Ureter (tissue), 1 donor: ENCODE measurements around the gene HCRT. TPM values are rescaled to one million over a fixed set of nuclear protein-coding genes. Genes with fewer than 3 reads are reported as not detected.
"Not testable (repeated sequence)": the region's sequence is repeated elsewhere in the genome, so short reads cannot be mapped to it uniquely, and the experiment has no call there.

Experiments
- DNase-seq: peaks from one replicate; pipeline ENCODE4 v3.0.0-alpha.2; 2020; ENCODE audit warnings: low spot score
- total RNA-seq: library from RNA; stranded (reverse); gene quantifications from one replicate; pipeline ENCODE4 v1.2.4, GENCODE V29; 2023
- donor health status: DM: yes; HTN: yes; CAD: no.

Gene HCRT
- total RNA-seq, 1 donor from 2014 or later, result not detected

DNA sequence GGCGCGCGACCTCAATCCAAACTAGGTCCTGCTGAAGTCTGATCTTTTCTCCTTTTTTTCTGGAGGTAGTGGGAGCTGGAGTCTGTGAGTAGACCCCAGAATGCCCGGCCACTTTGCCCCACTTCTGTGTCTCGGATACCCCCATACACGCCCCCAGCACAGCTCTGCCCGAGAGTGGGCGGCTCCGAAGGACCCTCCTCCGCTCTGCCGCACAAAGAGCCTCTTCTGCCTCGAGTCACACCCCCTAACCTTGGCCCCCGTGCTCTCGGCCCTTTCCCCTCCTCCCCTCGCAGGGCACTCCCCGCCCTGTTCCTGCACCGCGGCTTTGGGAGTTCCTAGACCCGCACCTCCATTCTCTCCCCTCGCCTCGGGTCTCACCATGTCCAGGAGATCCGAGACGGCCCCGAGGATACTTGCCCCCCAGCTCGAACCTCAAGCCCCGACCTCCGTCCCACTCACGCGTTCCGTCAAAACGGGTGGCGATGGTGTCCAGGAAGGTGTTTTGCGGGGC is 4.8 kb downstream of the HCRT start:
- DNase-seq, result no peak

- no peak for DNase-seq
Measured at GRCh38 chr17:42179911-42180410, 5.3 kb downstream of the HCRT start.

GRCh38 chr17:42179335-42179734 is 5.9 kb downstream of the HCRT start:
- DNase-seq, result no peak

GRCh38 chr17:42178817-42179216 is 6.4 kb downstream of the HCRT start:
- no peak for DNase-seq

DNA sequence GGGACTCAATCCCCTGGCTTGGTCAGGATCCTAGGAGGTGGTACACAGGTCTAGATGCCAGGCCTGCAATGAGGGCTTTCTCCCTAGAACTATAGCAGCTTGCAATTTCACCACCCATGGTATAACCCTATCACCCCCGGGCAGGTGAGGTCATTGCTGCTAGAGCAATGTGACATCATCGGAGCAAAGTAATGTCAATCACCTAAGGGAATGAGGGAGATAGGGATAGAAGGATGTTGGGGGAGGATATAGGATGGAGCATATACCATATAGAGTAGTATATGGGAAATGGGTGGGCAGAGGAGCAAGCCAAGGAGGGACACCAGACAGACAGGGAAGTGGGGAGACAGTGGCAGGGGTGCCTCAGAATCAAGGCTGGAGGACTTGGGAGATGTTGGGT is 7.6 kb downstream of the HCRT start:
- DNase-seq, result no peak

GRCh38 chr17:42174126-42174783 is 11.0 kb downstream of the HCRT start:
- no peak for DNase-seq

GRCh38 chr17:42171831-42172230 is 13.4 kb downstream of the HCRT start:
- no peak for DNase-seq

GRCh38 chr17:42169351-42169750 is 15.9 kb downstream of the HCRT start:
- no peak for DNase-seq

- DNase-seq, result no peak
Measured at GRCh38 chr17:42167807-42168206, 17.4 kb downstream of the HCRT start.

DNA sequence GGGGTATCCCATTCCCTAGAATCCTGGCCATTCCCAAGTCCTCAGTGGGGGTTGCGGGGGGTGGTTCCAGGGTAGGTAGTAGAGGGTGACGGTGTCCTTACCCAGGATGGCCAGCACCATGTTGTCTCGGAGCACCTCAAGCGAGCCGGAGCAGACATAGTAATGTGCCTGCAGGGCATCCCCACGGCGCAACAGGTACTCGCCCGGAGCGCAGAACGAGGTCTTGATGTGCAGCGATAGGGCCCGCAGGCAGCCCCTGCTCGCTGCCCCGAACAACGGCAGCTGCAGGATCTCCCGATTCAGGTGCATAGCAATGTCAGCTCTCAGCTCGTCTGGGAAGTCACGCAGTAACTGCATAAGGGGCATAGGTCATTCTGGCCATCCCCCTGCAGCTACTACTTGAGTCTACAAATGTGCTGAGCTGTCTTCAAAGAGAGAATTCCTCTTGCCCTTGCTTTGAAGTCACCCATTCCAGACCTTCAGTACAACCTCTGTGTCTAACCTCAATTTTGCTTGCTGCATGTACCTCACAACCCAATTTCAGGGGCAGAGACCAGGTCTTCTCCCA is 19.0 kb downstream of the HCRT start:
- no peak for DNase-seq

DNA sequence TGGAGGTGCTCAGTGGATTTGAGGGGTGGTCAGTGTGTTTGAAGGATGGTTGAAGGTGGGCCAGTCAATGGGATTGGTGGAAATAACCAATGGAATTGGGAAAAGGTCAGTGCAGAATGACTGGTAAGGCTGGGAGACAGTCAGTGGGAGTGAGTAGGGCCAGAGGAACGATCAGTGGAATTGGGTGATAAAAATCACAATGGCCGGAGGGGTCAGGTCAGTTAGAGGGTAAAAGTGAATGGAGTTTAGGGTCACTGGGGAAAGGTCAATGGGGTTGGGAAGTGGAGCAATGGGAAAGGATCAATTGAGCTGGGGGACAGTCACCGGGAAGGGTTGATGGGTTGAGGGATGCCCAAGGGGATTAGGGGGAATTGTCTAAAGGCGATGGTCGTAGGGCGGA is 19.5 kb downstream of the HCRT start:
- DNase-seq, result no peak

DNA sequence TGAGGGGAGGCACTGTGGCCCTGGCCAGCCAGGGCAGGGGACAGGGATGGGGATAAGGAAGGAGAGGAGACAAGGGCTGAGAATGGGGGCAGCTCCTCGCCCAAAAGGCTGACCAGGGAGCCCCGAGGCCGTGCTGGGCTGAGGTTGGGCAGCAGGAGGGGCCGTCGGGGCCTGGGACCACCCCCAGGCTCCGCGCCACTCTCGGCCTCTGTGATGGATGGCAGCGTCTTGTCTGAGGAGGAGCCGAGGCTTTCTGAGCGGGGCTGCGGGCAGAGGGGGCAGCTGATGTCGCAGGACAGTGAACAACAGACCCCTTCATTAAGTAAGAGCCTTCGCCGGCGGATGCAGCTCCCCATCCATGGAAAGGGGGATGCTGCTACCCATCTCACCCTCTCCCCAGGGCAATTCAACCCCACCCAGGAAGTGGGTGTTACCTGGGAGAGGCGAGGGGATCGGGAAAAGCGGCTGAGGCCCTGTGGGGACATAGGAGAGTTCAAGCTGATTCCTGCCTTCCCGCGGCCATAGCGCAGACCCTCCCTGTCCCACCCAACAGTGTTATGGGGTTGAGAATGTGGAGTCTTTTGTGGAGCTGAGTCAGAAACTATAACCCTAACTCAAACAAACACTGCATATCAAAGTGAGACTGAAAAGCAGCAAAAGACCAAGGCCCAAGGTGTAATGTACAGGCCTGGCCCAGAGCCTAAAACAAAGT is 21.4 kb downstream of the HCRT start:
- no peak for DNase-seq

DNA sequence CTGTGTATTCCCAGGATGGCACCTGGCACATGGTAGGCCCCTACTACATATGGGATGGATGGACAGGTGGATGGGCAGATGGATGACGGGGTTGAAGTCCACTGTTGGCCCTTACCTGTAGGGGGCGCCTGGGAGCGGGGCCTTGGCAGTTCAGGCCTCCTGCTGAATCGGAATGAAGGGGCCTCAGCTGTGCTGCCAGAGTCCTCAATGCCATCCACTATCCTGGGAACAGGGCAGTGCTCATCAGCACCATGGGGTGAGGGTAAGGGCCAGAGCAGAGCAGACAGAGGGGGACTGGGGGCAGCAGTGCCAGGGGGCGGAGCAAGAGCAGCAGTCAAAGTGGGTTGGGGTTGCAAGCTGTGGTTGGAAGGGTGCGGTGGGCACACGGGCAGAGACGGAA is 22.1 kb downstream of the HCRT start:
- no peak for DNase-seq

DNA sequence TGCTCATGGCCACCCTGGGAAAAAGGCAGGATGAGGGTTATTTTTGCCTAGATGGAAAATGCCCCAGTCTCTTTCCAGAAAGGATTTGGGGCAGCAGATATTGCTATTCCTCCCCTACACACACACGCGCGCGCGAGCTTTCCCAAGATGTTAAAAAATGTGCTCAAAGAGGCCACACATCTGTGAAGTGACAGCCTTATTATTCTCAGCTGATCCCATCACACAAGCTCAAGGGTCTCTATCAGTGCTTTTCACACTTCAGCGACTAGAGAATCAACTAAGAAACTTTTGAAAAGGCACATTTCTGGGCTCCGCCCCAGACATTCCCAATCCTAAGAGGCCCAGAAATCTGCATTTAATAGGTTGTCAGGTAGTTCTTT is 24.7 kb downstream of the HCRT start:
- DNase-seq, result no peak

DNA sequence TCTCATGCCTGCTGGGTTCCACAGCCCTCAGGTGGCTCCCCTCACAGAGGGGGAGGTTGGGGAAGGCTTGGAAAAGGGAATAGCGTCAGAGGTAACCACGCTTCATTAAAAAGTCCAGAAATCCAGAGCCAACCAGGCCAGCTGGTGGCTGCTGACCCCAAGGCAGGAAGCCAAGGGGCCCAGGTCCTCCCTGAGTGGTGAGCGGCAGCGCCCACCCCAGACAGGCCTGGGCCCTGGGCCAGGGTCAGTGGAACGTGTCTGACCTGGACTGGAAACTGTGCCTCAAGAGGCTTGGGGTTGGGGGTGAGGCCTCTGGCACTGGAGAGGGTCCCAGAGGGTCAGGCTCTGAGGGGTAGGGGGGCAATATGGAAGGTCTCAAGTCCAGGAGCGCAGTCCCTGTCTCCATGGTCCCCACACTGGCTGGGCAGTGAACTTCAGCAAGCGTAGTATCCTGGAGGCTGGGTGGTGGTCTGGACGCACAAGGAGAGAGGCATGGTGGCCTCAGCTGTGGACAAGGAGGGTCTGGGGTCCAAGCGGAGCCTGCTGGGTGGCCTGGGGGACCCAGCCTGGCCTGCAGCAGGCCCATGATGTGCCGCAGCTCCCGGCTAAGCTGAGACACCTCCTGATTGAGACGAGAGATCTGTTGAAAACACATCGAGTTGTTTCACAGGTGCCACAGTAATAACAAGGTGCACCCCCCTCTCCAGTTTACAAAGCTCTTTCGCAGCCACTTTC is 25.3 kb downstream of the HCRT start:
- DNase-seq, result no peak

- no peak for DNase-seq
Measured at GRCh38 chr17:42155614-42156045, 29.6 kb downstream of the HCRT start.

DNA sequence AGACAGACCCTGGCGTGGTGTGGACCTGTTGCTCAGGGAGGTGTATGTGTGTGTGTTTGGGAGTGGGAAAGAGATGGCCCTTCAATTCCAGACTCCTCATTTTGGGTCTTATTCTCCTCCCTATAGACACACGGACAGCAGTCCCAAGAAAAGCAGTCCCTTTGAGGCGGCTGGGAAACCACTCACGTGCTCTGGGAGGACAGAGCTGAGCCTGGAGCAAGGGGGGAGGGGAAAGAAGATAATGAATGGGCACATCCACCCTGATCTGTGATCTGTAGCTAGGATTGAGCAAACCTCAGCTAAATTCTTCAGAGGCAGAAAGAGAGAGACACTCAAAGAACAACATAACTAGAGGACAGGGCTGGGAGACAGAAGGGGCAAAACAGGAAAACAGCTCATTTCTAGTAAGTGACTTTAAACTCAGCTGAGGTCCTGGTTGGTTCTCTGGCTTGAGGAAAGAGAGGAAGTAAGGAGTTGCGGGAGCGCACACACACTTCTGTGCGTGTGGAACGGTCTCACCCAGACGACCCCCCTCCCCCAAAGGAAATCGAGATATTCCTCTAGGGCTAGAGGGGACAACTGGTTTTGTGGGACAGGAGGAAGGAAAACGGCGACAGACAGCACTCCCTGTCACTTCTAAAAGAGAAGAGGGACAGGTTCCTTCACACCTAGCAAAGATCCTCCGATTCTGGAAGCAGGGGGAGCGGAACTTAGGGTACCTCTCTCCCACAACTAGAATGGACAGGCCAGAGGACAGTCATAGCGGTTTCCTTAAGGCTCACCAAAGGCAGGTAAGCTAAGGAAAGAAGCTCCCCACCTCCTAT is 31.1 kb downstream of the HCRT start:
- no peak for DNase-seq

DNA sequence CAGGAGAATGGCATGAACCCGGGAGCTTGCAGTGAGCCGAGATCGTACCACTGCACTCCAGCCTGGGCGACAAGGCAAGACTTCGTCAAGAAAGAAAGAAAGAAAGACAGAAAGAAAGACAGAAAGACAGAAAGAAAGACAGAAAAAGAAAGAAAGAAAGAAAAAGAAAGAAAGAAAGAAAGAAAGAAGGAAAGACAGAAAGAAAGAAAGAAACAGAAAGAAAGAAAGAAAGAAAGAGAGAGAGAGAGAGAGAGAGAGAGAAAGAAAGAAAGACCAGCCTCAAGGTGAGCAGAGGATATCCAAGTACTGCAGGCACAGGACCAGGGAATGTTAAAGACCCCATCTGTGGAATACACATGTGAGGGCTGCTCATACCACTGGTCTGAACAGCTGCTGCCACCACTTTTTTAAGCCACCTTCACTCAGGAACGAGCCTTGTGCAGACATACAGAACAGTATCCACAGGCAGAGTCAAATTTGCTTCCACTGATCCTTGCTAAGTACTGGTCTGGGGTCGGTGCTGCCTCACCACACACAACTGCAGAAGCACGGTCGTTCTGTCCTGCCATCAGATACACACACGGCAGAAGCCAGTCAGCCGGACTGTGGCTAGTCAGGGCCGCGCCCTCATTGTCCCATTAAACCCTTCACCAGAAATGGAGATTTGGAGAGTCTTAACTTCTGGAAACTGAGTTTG is 38.2 kb downstream of the HCRT start:
- no peak for DNase-seq

GRCh38 chr17:42143138-42143537 is 42.1 kb downstream of the HCRT start:
- not testable (repeated sequence) for DNase-seq

- no peak for DNase-seq
Measured at GRCh38 chr17:42142371-42142896, 42.8 kb downstream of the HCRT start.
